Measurements from ENCODE around the gene C1QTNF4. TPM values are rescaled to one million over a fixed set of nuclear protein-coding genes. Genes with fewer than 3 reads are reported as not detected.

C1QTNF4 gene
- total and polyA plus RNA-seq, 2 of the 13 experiments (the other 11 are each of a cell fraction or from before 2014, with no cell fraction given) = not detected

DNA sequence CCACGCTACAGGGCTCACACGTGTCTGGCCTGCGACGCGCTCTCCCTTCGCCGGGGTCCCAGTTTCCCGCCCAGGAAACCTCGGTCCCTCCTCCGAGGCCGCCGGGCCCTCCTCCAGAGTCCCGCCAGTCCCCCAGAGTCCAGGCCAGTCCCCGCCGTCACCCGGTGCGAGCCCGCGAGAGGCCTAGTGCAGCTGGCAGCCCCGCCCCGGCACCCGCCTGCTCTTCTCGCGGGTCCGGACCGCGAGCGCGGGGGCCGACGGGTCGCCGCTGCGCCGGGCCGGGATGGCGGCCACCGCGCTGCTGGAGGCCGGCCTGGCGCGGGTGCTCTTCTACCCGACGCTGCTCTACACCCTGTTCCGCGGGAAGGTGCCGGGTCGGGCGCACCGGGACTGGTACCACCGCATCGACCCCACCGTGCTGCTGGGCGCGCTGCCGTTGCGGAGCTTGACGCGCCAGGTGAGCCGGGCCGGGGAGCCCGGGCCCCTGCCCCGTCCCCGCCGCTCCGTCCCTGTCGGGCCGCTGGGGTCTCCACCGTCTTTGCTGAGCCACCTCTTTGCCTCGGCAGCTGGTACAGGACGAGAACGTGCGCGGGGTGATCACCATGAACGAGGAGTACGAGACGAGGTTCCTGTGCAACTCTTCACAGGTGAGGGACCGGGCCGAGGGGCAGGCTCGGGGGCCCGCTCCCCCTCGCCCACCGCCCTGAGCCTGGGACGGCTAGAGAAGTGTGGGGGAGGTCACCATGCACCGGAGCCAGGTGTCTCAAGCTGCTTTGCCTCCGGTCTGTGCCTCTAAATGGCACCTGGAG is 28.7 kb downstream of the C1QTNF4 start, which contains the start of gene PTPMT1 (continued):
- TF ChIP-seq KLF15 (CRISPR knock-in tag; IDR thresholded peaks at IDR 0.05; ENCODE audit: borderline replicate concordance) (0 out of 2 replicates have a peak, but pooled peaks have one; percentile 25), TOE1 (CRISPR knock-in tag; IDR thresholded peaks at IDR 0.05) (no peak), ZBTB21 (CRISPR knock-in tag; IDR thresholded peaks at IDR 0.05) (no peak), ZNF468 (CRISPR knock-in tag; IDR thresholded peaks at IDR 0.05) (no peak), KDM5A (IDR thresholded peaks at IDR 0.05; ENCODE audit: borderline replicate concordance, low read length) (0 out of 2 replicates have a peak, but pooled peaks have one; percentile 40), SUZ12 (IDR thresholded peaks at IDR 0.05; ENCODE audit: low read depth, low read length) (no peak), ZNF331 (CRISPR knock-in tag; IDR thresholded peaks at IDR 0.05) (no peak), JUND (CRISPR knock-in tag; IDR thresholded peaks at IDR 0.05) (no peak), CBX2 (IDR thresholded peaks at IDR 0.05; ENCODE audit: low read depth, low read length) (no peak), CBX2 (CRISPR knock-in tag; IDR thresholded peaks at IDR 0.05; ENCODE audit: low read depth) (no peak), HOXA7 (CRISPR knock-in tag; IDR thresholded peaks at IDR 0.05) (no peak), ZNF75D (CRISPR knock-in tag; IDR thresholded peaks at IDR 0.05; ENCODE audit: borderline replicate concordance) (no peak), FIP1L1 (IDR thresholded peaks at IDR 0.05; ENCODE audit: borderline replicate concordance, insufficient read depth, low read depth, low read length) (no peak), ZNF550 (CRISPR knock-in tag; IDR thresholded peaks at IDR 0.05; ENCODE audit: borderline replicate concordance) (no peak), ZEB1 (IDR thresholded peaks at IDR 0.05; ENCODE audit: insufficient replicate concordance, low read depth) (no peak), TRIM22 (IDR thresholded peaks at IDR 0.05) (no peak), MAX (IDR thresholded peaks at IDR 0.05) (peak; percentile 94), SATB2 (CRISPR knock-in tag; IDR thresholded peaks at IDR 0.05) (no peak), ZNF180 (CRISPR knock-in tag; IDR thresholded peaks at IDR 0.05; ENCODE audit: borderline replicate concordance, low read depth) (no peak), ZSCAN20 (CRISPR knock-in tag; IDR thresholded peaks at IDR 0.05; ENCODE audit: borderline replicate concordance) (no peak)
- TF ChIP-seq, protein P1, sequence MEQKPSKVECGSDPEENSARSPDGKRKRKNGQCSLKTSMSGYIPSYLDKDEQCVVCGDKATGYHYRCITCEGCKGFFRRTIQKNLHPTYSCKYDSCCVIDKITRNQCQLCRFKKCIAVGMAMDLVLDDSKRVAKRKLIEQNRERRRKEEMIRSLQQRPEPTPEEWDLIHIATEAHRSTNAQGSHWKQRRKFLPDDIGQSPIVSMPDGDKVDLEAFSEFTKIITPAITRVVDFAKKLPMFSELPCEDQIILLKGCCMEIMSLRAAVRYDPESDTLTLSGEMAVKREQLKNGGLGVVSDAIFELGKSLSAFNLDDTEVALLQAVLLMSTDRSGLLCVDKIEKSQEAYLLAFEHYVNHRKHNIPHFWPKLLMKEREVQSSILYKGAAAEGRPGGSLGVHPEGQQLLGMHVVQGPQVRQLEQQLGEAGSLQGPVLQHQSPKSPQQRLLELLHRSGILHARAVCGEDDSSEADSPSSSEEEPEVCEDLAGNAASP (CRISPR knock-in tag; IDR thresholded peaks at IDR 0.05; ENCODE audit: borderline replicate concordance) = peak; percentile 80
- TF ChIP-seq, protein P2, sequence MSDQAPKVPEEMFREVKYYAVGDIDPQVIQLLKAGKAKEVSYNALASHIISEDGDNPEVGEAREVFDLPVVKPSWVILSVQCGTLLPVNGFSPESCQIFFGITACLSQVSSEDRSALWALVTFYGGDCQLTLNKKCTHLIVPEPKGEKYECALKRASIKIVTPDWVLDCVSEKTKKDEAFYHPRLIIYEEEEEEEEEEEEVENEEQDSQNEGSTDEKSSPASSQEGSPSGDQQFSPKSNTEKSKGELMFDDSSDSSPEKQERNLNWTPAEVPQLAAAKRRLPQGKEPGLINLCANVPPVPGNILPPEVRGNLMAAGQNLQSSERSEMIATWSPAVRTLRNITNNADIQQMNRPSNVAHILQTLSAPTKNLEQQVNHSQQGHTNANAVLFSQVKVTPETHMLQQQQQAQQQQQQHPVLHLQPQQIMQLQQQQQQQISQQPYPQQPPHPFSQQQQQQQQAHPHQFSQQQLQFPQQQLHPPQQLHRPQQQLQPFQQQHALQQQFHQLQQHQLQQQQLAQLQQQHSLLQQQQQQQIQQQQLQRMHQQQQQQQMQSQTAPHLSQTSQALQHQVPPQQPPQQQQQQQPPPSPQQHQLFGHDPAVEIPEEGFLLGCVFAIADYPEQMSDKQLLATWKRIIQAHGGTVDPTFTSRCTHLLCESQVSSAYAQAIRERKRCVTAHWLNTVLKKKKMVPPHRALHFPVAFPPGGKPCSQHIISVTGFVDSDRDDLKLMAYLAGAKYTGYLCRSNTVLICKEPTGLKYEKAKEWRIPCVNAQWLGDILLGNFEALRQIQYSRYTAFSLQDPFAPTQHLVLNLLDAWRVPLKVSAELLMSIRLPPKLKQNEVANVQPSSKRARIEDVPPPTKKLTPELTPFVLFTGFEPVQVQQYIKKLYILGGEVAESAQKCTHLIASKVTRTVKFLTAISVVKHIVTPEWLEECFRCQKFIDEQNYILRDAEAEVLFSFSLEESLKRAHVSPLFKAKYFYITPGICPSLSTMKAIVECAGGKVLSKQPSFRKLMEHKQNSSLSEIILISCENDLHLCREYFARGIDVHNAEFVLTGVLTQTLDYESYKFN (CRISPR knock-in tag; conservative IDR thresholded peaks at IDR 0.05) = no peak
- TF ChIP-seq, protein P3, sequence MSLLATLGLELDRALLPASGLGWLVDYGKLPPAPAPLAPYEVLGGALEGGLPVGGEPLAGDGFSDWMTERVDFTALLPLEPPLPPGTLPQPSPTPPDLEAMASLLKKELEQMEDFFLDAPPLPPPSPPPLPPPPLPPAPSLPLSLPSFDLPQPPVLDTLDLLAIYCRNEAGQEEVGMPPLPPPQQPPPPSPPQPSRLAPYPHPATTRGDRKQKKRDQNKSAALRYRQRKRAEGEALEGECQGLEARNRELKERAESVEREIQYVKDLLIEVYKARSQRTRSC (CRISPR knock-in tag; IDR thresholded peaks at IDR 0.05; ENCODE audit: low read depth) = 0 out of 2 replicates have a peak, but pooled peaks have one; percentile 42
